ENCODE measurements around the gene USP49.

GRCh38 chr6:41784581-41785171 lies 110.5 kb downstream of the USP49 start:
- TF ChIP-seq GATA3 (IDR thresholded peaks at IDR 0.05; ENCODE audit: low read depth, low read length) (no peak), GATA2 (IDR thresholded peaks at IDR 0.05; ENCODE audit: low read depth, low read length) (no peak)
